ENCODE results near the gene OR51M1.

OR51M1 gene

GRCh38 chr11:5394091-5394490 lies 10.5 kb downstream of the OR51M1 start:
- DNase-seq: no peak

GRCh38 chr11:5398936-5399335 lies 15.3 kb downstream of the OR51M1 start:
- no peak for DNase-seq

- DNase-seq: no peak
These were observed 21.6 kb downstream of the OR51M1 start for GRCh38 chr11:5405173-5405572.

GRCh38 chr11:5420993-5421392 lies 37.4 kb downstream of the OR51M1 start:
- no peak for DNase-seq

- DNase-seq: no peak
These were observed 38.2 kb downstream of the OR51M1 start, which contains the start of gene OR51Q1 for GRCh38 chr11:5421811-5422210. TSS of gene OR51Q1 (plus strand) at chr11:5422111. CDS start at chr11:5422201, 90 bp downstream.

GRCh38 chr11:5423131-5423530 lies 39.5 kb downstream of the OR51M1 start:
- DNase-seq: no peak

- DNase-seq: no peak
These were observed 57.8 kb downstream of the OR51M1 start, which contains the start of gene OR51I1 for GRCh38 chr11:5441414-5441813. TSS of gene OR51I1 (minus strand) at chr11:5441514. CDS start at chr11:5441514, 0 bp downstream.
